ENCODE results near the gene RPRD1A. TPM values are rescaled to one million over a fixed set of nuclear protein-coding genes. Genes with fewer than 3 reads are reported as not detected.

Gene RPRD1A
- total RNA-seq, 1 experiment from 2014 or later, result 65.1 TPM

DNA sequence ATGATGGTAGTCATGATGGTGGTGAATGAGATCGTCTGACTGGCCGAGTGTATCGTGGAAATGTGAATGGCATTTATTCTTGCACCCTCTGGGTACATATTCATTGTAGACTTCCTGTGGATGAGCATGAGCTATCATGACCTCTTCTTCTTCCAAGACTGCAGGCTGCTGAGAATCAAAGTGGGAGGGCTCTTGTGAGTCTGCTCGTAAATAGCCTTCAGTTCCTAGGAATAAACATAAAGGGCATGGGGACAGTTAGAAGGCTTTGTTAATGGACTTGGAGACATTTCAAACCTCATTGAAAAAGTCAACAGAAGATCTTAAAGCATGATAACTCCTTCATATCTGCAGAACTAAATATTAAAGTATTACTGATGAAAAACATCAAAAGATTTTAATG lies 46.9 kb upstream of the RPRD1A start:
- Histone ChIP-seq H3K27ac (ENCODE audit: low read depth, low read length, poor library complexity, severe bottlenecking) (no peak overlapping the region), H3K9me3 (ENCODE audit: low read depth, low read length, poor library complexity, severe bottlenecking) (no peaks in the 10 kb centered on the region), H3K4me3 (ENCODE audit: low read depth, low read length, poor library complexity, severe bottlenecking) (no peak overlapping the region), H3K27me3 (replicated peaks; ENCODE audit: insufficient read depth, low read depth, low read length, poor library complexity) (no peaks in the 10 kb centered on the region), H3K36me3 (ENCODE audit: insufficient read depth, low read length, poor library complexity, severe bottlenecking) (peaks cover 57% of the 10 kb centered on the region), H3K4me1 (ENCODE audit: insufficient read depth, low read length, poor library complexity, severe bottlenecking) (no peaks in the 10 kb centered on the region)
- ChIA-PET POLR2A (ENCODE audit: low non-redundant PET) (no interaction called here), CTCF (no interaction called here)
- intact Hi-C loops (cut with micrococcal nuclease; ENCODE audit: unreplicated experiment), result no loop called here
- TF ChIP-seq EZH2 (IDR thresholded peaks at IDR 0.05; ENCODE audit: borderline replicate concordance, low read depth, low read length, poor library complexity, severe bottlenecking), result no peak
- TF ChIP-seq CTCF (conservative IDR thresholded peaks at IDR 0.05; ENCODE audit: low read depth, low read length), result no peak
- BruUV-seq (replicated peaks), result no TSS peak
- DNase-seq (ENCODE audit: low spot score), result no peak

DNA sequence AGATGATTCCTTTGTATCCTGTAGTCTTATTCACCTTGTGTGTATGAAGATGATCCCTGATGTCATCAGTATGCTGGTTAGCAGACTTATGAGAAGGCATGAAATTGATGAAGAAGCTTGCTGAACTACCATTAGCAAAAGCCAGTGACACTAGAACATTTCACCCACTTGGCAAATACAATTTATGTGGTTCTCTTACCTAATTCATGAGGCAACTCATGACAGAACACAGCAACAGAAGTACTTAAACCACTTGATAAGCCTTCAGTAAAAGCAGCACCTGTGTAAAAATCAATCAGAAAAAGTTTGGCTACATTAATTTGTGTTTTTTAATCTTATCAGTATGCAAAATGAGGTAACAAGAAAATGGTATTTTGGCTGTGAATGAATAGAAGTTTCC lies 44.9 kb upstream of the RPRD1A start:
- intact Hi-C loops (cut with micrococcal nuclease; ENCODE audit: unreplicated experiment), result no loop called here
- DNase-seq (ENCODE audit: low spot score), result no peak
- Histone ChIP-seq H3K9me3 (ENCODE audit: low read depth, low read length, poor library complexity, severe bottlenecking) (no peaks in the 10 kb centered on the region), H3K4me3 (ENCODE audit: low read depth, low read length, poor library complexity, severe bottlenecking) (no peak overlapping the region), H3K36me3 (ENCODE audit: insufficient read depth, low read length, poor library complexity, severe bottlenecking) (peaks cover 54% of the 10 kb centered on the region), H3K27me3 (replicated peaks; ENCODE audit: insufficient read depth, low read depth, low read length, poor library complexity) (no peaks in the 10 kb centered on the region), H3K4me1 (ENCODE audit: insufficient read depth, low read length, poor library complexity, severe bottlenecking) (no peaks in the 10 kb centered on the region), H3K27ac (ENCODE audit: low read depth, low read length, poor library complexity, severe bottlenecking) (no peak overlapping the region)
- TF ChIP-seq CTCF (conservative IDR thresholded peaks at IDR 0.05; ENCODE audit: low read depth, low read length), result no peak
- no peak for TF ChIP-seq EZH2 (IDR thresholded peaks at IDR 0.05; ENCODE audit: borderline replicate concordance, low read depth, low read length, poor library complexity, severe bottlenecking)
- CTCF ChIA-PET, result no interaction called here
- POLR2A ChIA-PET (ENCODE audit: low non-redundant PET), result no interaction called here
- BruUV-seq (replicated peaks), result no TSS peak

- H3K4me1 ChIP-seq (ENCODE audit: insufficient read depth, low read length, poor library complexity, severe bottlenecking), result no peaks in the 10 kb centered on the region
- no peak for TF ChIP-seq CTCF (conservative IDR thresholded peaks at IDR 0.05; ENCODE audit: low read depth, low read length)
- TF ChIP-seq EZH2 (IDR thresholded peaks at IDR 0.05; ENCODE audit: borderline replicate concordance, low read depth, low read length, poor library complexity, severe bottlenecking), result no peak
- peaks cover 41% of the 10 kb centered on the region for H3K36me3 ChIP-seq (ENCODE audit: insufficient read depth, low read length, poor library complexity, severe bottlenecking)
- H3K27me3 ChIP-seq (replicated peaks; ENCODE audit: insufficient read depth, low read depth, low read length, poor library complexity), result no peaks in the 10 kb centered on the region
- H3K4me3 ChIP-seq (ENCODE audit: low read depth, low read length, poor library complexity, severe bottlenecking), result no peak overlapping the region
- CTCF ChIA-PET, result no interaction called here
- DNase-seq (ENCODE audit: low spot score), result no peak
- POLR2A ChIA-PET (ENCODE audit: low non-redundant PET), result no interaction called here
- H3K9me3 ChIP-seq (ENCODE audit: low read depth, low read length, poor library complexity, severe bottlenecking), result no peaks in the 10 kb centered on the region
- no peak overlapping the region for H3K27ac ChIP-seq (ENCODE audit: low read depth, low read length, poor library complexity, severe bottlenecking)
- intact Hi-C loops (cut with micrococcal nuclease; ENCODE audit: unreplicated experiment), result no loop called here
- BruUV-seq (replicated peaks), result no TSS peak
Observed at GRCh38 chr18:36109737-36110136, 42.4 kb upstream of the RPRD1A start.

Data from A673 (cell line).